Mononuclear cell (primary cell): ENCODE results near the gene ARID2. TPM values are rescaled to one million over a fixed set of nuclear protein-coding genes. Genes with fewer than 3 reads are reported as not detected.

Experiments
- H3K27me3 ChIP-seq: 2 replicates; pipeline ENCODE4 v1.6.0; 2011; ENCODE audit warnings: low read length, control low read depth; ENCODE audit not compliant: insufficient read depth
- H3K4me1 ChIP-seq: 2 replicates; pipeline ENCODE4 v1.5.1; 2011; ENCODE audit warnings: mild to moderate bottlenecking, low read length, control low read depth; ENCODE audit not compliant: insufficient read depth
- H3K4me3 ChIP-seq: 2 replicates; pipeline ENCODE4 v1.5.1; 2011; ENCODE audit warnings: mild to moderate bottlenecking, low read length, moderate library complexity
- H3K9me3 ChIP-seq: 2 replicates; pipeline ENCODE4 v1.5.1; 2011; ENCODE audit warnings: low read depth, mild to moderate bottlenecking, control low read depth, low read length
- total RNA-seq: library from RNA; depleted of rRNA; stranded (reverse); fragments of >200 nt; gene quantifications from one replicate; pipeline ENCODE4 v1.2.3, GENCODE V29; 2012

The ARID2 gene
- total RNA-seq, 1 donor, result 72.6 TPM

DNA sequence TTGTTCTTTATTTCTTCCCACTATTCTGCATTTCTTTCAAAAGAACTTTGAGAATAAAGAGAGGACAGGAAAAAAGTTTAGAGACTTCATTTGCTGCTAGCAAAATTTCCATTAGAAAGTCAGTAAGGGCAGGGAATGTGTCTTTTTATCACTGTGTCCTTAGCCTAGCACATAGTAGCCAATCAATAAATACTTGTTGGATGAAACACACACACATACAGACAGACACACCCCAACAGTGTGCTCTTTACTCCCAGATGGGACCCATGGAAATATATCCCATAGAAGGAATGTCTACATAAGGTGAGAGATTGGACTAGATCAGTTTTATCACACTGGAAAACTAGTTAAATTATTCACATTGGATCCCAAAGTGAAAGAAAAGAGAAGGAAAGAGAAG, 21.1 kb upstream of the ARID2 start:
- Histone ChIP-seq H3K4me3 (no peak overlapping the region), H3K4me1 (no peaks in the 10 kb centered on the region), H3K9me3 (no peaks in the 10 kb centered on the region), H3K27me3 (no peaks in the 10 kb centered on the region)

DNA sequence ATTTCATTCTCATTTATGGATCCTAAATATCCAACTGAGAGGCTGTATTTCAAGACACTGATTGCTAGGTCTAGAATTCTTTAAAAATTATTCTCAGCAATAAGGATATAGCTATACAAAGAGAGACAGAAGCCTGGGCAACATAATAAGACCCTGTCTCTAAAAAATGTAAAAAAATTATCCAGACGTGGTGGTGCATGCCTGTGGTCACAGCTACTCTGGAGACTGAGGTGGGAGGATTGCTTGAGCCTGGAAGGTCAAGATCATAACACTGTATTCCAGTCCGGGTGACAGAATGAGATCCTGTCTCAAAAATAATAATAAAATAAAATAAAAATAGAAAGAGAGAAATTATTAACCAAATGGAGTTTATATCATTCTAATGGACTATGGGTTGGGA, 20.6 kb upstream of the ARID2 start:
- H3K4me1 ChIP-seq, result no peaks in the 10 kb centered on the region
- no peak overlapping the region for H3K4me3 ChIP-seq

DNA sequence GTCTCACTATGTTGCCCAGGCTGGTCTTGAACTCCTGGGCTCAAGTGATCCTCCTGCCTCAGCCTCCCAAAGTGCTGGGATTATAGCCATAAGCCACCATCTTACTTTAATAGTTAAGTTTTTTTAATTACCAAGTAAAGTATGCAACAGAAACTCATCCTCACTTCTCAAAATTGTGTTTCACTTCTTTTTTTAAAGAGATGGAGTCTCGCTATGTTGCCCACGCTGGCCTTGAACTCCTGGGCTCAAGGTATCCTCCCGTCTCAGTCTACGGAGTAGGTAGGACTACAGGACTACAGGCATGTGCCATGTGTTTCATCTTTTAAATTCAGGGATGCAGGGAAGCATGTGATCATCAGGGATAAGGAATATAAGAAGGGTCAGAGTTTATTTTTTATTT, 17.2 kb upstream of the ARID2 start:
- Histone ChIP-seq H3K4me3 (no peak overlapping the region), H3K9me3 (no peaks in the 10 kb centered on the region), H3K4me1 (no peaks in the 10 kb centered on the region), H3K27me3 (no peaks in the 10 kb centered on the region)

More for the DNA sequence above, 20.6 kb upstream of the ARID2 start:
- Histone ChIP-seq H3K9me3 (no peaks in the 10 kb centered on the region), H3K27me3 (no peaks in the 10 kb centered on the region)

DNA sequence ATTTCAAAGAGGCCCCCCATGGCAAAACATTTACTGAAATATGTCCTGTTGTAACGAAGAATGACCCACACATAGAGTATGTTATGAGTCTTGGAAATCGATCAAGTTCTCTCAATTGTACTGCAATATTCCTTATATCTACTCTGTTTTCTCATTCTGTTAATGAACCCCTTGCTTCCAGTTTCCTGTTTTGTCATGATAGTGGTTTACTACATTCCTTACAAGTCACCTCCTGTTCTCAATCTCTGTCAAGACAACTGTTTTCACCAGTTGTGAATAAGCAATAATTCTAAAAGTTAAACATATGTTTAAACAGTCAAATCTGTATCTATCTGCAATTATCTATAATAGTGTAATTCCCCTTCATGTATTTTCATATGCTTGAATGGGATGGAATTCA, 16.4 kb upstream of the ARID2 start:
- Histone ChIP-seq H3K27me3 (no peaks in the 10 kb centered on the region), H3K9me3 (no peaks in the 10 kb centered on the region), H3K4me1 (no peaks in the 10 kb centered on the region), H3K4me3 (no peak overlapping the region)

DNA sequence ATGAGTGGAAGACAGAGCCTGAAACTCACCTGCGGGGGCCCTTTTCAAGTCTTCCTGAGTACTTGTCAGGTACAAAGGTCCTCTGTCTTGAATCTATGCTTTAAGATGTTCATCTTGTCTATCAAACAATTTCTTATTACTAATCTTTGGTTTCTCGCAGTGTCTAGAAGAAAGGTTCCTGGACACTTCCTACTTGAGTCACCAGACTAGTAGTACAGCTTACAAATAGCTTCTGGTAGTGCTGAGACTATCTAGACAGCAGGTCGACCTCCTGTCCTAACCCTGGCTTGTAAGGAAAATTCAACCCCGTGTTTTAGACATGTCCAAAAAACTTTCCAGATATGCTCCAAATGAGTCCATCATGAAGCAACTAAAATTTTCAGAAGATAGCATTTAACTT, 11.2 kb upstream of the ARID2 start:
- Histone ChIP-seq H3K4me1 (peaks cover 26% of the 10 kb centered on the region), H3K9me3 (no peaks in the 10 kb centered on the region)

DNA sequence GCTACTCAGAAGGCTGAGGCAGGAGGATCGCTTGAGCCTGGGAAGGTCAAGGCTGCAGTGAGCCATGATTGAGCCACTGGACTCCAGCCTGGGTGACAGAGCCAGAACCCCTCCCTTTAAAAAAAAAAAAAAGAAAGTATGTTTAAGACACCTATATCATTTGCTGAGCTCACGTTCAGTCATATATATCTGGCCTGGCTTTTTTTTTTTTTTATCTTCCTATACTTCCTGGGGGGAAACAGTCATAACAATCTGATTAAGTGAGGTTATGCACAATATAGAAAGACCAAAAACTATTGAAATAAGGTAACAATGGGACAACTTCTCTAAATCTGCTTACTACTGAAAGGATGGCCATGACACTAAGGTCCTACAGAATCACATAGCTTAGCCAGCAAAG, 9.4 kb upstream of the ARID2 start:
- H3K9me3 ChIP-seq, result no peaks in the 10 kb centered on the region
- no peak overlapping the region for H3K4me3 ChIP-seq
- H3K27me3 ChIP-seq, result no peaks in the 10 kb centered on the region
- peaks cover 32% of the 10 kb centered on the region for H3K4me1 ChIP-seq

More for the DNA sequence above, 11.2 kb upstream of the ARID2 start:
- no peaks in the 10 kb centered on the region for H3K27me3 ChIP-seq
- H3K4me3 ChIP-seq, result no peak overlapping the region

DNA sequence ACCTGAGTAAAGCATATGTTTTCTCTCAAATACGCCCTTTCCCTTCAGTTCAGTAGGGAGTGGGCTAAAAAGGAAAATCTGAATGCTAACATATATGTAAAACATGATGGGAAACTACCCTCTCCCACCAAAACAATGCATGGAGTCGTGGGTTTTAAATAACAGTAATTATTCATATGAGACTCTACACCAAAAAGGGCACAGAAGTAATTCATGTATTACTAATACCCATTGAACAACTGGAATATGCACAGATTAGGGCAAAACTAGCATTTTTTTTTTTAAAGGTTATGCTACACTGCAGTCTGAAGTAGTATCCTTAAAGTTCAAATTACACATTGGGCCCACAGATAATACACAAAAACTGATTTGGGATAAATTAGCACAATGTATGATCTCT, 8.1 kb upstream of the ARID2 start:
- Histone ChIP-seq H3K4me1 (peaks cover 34% of the 10 kb centered on the region), H3K9me3 (no peaks in the 10 kb centered on the region), H3K4me3 (no peak overlapping the region), H3K27me3 (no peaks in the 10 kb centered on the region)

DNA sequence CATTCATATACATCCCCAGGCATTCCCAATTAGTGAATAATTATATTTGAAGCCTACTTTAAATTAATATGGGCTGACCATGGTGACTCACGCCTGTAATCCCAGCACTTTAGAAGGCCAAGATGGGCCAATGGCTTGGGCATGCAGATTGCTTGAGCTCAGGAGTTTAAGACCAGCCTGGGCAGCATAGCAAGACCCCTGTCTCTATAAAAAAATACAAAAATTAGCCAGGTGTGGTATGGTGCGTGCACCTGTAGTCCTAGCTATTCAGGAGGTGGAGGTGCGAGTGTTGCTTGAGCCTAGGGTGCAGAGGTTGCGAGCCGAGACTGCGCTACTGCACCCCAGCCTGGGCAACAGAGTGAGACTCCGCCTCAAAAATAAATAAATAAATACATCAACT, 7.6 kb upstream of the ARID2 start:
- Histone ChIP-seq H3K4me3 (no peak overlapping the region), H3K27me3 (no peaks in the 10 kb centered on the region), H3K9me3 (no peaks in the 10 kb centered on the region), H3K4me1 (peaks cover 34% of the 10 kb centered on the region)

DNA sequence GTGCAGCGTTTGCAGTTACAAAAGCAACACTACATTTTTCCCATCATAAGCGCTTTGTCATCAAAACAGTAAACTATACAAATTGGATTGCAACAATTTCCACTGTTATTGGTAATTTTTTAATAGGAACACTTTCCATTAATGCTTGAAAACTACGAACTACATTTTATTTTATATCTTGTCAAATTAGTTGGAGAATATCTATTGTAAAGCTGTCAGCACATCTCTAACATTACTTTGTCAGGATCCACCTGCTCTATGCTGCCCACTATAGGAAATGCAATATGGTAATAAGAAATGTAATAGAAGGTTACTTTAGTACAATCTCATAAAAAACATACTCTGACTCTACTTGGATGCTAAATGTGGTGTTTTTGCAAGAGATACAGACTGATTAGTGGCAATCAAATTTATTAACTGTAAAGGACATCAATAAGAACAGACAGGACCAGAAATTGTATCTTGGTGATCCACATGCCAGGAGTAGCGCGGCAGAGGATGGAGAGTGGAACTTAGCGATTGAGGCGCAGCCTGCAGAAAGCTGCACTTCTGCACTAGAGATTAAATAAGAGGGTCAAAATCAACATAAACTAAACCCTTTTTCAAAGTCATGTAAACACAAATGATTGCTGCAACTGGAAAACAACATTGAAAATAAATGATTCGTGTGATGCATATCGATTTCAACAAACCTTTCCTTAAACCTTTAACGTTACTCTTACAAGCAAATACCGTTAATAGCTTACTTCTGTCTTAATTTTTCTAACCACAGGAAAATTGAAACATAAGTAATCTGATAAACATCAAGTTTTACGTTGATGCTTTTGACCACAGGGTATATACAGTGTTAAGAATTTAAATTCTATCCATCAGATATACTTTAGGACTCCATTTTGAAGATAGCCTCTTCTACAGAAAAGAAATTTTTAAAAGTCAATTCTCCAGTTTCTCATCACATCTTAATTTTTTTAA, 3.6 kb upstream of the ARID2 start:
- H3K4me1 ChIP-seq, result peaks cover 24% of the 10 kb centered on the region
- no peaks in the 10 kb centered on the region for H3K9me3 ChIP-seq
- peak overlapping the region; percentile 99 for H3K4me3 ChIP-seq
- H3K27me3 ChIP-seq, result no peaks in the 10 kb centered on the region

DNA sequence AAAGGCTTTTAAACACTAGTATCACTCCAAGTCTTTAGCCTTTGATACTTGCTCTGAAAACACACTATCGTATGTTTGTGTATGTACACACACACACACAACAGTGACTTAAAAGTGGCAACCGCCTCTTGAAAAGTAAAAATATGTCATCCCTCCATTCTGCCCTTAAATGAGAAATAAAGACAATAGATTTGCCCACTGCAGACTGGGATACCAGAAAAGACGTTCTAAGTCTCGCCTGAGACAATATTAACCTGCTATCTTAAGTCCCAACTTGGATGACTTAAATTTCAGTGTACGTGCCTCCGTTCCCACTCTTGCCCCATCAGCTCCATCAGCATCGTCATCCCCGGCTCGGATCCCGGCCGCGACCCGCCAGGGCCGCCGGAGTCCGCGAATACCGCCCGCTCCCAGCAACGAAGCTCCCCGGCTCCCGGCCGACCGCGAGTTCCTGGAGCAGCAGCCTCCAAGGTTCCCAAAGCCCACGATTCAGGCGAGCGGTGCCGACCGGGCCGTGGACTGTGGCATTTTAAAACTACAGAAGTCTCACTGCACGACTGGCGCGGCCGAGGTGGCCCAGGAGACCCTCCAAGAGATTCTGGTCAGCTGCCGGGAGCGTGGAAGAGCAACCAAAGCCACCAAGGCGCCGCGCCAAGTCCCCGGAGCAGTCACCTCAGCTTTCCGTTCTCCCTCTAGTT, 2.8 kb upstream of the ARID2 start:
- Histone ChIP-seq H3K4me3 (peak overlapping the region; percentile 99), H3K9me3 (no peaks in the 10 kb centered on the region), H3K27me3 (no peaks in the 10 kb centered on the region), H3K4me1 (peaks cover 28% of the 10 kb centered on the region)

DNA sequence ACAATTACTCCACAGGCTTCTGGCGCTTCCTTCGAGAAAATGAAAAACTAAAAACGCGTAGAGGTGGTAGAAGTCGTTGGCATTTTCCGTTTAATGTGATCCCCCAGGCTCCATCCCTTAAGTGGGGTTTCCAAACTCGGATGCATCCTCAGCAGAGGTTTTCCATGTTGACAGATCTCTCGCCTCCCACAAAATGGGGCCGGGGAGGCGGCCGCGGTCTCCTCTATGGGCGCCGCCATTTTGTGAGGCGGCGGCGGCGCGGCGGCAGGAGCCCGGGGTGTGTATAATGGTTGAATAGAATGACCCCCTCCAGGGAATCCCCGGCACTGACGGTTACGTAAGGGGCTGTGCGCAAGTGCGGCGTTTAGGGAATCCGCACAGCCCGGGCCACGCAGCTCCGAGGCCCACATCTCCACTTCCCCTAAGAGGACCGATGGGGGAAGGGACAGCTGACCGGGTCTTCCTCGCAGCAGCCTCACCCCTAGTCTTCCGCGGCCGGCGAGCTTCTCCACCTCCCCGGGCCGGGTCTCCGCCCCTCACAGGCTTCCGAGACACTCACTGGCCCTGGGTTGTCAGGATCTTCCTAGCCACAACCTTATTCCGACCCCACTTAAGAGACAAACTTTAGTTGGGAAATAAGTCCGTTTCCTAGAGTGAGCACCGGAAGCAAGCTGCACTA, 2.1 kb upstream of the ARID2 start:
- H3K27me3 ChIP-seq, result no peaks in the 10 kb centered on the region
- H3K9me3 ChIP-seq, result no peaks in the 10 kb centered on the region
- peak overlapping the region; percentile 99 for H3K4me3 ChIP-seq
- H3K4me1 ChIP-seq, result peaks cover 26% of the 10 kb centered on the region

DNA sequence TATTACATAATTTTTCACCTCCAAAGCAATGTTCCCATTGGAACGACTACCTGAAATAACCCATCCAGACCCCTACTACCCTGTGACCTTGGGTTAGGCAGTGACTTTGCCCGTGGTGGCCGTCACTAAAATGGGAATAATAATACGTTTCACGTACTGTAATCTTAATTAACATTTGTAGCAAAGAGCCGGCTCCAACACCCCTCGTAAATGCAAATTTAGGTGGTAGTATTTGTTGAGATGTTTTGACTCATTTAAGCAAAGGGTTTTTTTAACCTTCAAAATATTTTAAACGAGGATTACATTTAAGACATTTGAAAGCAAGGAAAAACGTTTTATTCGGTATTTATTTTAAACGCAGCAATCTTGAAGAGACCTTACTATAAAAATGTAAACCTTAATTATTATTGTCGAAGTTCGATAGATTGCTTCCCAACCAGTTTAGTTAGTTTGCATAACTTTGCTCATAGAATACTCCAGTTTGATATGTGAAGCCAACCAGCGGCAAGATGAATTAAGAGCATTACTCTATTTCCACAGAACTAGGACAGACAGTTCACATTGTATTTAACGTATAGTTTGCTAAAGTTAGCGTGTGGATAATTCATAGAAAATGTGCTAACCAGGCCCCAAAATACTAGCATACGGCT, 1.4 kb upstream of the ARID2 start:
- Histone ChIP-seq H3K4me3 (peak overlapping the region; percentile 99), H3K27me3 (no peaks in the 10 kb centered on the region), H3K4me1 (peaks cover 25% of the 10 kb centered on the region), H3K9me3 (no peaks in the 10 kb centered on the region)

DNA sequence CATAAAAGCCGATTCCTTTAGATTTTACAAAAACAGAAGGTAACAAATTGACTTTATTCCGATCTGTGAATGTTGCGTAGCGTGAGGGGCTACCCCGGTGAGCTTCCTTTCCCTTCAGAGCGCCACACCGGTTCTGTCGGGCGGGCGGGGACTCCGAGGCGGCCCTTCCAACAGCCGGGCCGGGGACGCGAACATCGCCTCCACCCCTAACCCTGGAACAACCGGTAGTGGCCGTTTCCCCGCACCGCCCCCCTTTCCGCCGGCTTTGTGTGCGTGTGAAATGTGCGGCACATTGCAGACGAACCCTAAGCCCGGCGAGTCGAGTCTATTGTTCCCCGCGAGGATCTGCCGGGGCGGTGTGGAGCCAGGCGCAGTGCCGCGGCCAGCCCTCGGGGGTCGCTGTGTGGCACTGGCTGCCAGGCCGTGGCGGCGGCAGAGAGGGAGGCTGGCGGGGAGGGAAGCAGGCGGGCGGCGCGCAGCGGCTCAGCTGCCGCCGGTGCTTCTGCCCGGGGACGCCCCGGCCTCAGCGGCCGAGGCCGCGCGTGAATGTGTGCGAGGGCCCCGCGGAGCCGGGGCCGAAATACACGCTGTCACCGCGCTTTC, 775 bp upstream of the ARID2 start:
- Histone ChIP-seq H3K4me1 (peaks cover 27% of the 10 kb centered on the region), H3K27me3 (no peaks in the 10 kb centered on the region), H3K9me3 (no peaks in the 10 kb centered on the region), H3K4me3 (peak overlapping the region; percentile 99)

DNA sequence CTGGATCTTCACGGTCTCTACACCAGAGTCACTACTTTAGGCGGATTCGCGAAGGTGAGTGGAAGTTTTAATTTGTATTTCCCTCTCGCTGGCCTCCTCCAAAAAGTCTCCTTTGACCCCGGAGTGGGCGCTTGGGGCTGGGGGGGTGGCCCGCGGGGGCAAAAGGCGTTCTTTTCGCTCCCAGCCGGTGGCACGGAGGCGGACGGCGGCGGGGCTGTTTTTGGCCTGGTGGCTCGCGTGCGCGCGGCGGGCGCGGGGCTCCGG, 510 bp downstream of the ARID2 start:
- Histone ChIP-seq H3K27me3 (no peaks in the 10 kb centered on the region), H3K4me3 (peak overlapping the region; percentile 99), H3K9me3 (no peaks in the 10 kb centered on the region), H3K4me1 (peaks cover 25% of the 10 kb centered on the region)
